GM12801 (cell line): ENCODE data around the gene SNX25.

Source experiments
- TF ChIP-seq, protein P1 (sequence below): IDR thresholded peaks from one replicate; pipeline ENCODE4 v1.5.1; 2011; ENCODE audit warnings: control low read depth; ENCODE audit not compliant: insufficient read length; ENCODE audit errors: extremely low read depth

Gene SNX25

DNA sequence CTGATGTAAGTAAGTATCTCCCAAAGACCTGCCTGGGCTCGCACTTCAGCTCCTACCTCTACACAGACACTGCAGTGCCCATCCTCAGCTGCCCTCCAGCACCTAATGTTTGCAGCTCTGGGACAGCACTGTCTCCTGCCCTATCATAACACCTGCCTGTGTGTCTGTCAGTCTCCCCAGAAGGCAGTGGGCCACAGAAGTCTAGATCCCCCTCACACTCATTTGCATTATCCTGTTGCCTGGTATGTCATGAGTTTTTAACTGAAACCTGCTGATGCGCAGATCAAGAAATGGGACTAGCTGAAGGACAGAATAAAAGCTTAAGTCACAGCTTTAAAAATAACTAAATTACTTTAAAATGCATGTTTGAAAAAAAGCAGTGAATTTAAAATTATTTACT is 143.3 kb downstream of the SNX25 start:
- TF ChIP-seq, protein P1, sequence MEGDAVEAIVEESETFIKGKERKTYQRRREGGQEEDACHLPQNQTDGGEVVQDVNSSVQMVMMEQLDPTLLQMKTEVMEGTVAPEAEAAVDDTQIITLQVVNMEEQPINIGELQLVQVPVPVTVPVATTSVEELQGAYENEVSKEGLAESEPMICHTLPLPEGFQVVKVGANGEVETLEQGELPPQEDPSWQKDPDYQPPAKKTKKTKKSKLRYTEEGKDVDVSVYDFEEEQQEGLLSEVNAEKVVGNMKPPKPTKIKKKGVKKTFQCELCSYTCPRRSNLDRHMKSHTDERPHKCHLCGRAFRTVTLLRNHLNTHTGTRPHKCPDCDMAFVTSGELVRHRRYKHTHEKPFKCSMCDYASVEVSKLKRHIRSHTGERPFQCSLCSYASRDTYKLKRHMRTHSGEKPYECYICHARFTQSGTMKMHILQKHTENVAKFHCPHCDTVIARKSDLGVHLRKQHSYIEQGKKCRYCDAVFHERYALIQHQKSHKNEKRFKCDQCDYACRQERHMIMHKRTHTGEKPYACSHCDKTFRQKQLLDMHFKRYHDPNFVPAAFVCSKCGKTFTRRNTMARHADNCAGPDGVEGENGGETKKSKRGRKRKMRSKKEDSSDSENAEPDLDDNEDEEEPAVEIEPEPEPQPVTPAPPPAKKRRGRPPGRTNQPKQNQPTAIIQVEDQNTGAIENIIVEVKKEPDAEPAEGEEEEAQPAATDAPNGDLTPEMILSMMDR, result no peak

DNA sequence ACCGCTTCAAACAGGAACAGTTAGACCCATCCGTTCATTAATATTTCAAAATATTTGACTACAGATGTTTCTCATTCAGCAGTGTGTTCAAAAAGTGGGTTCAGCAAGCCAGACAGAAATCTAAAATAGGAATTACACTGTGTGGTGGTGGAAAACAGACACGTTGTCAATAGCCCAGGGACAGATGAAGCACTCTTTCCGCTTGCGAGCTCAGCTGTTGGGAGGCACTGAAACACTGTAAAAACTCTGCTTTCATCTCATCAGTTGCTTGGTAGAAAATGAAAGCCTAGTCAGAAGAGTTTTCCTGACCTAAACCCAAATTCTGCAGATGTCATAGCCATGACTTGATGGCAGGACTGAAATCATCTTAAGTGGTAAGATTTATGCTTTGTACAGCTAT is 147.8 kb downstream of the SNX25 start:
- TF ChIP-seq, protein P1, result no peak

DNA sequence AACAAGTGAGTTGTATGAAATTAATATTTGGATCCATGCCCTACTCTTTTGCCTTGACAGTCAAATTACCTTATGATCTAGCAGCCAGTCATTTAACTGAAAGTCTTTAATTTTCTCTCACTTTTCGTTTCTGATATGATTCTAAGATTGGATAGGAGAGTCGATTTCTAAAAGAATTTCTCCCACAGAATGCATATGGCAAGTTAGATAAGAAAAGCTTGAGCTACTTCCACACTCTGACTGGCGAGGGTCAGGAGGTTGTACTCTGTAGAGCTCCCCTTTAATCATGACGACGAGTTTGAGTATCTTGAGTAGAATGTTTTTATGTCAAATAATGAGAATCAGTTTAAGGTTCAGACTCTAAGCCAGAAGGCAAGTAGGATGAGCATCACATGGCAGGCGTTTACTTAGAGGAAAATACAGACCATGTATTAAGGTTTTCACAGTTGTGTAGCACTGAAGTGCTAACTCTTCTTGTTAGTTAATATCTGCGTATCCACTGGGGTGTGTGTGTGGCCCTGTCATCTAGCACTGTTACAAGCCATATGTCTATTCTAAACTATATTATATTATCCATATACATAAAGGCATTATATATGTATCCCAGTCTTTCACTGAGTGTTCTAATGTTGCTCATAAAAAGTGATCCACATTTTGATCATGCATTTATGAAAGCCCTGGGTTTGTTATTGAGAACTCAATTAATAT is 148.5 kb downstream of the SNX25 start:
- TF ChIP-seq, protein P1, result no peak

DNA sequence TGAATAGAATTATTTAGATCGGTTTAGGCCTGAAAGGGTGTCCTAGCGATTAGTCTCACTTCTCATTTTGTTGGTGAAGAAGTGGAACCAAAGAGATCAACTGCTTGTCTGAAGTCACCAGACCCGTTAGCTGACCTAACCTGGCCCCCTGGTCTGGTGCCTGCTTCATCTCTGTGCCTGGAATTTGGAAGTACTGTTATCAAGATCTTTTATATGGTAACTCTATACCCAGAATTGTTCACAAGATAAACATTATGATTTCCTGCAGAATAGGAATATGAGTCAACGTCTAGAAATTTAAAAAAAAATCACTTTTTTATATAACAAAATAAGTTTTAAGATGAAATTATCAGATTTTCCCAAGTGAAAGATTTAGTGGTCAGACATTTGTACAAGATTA is 149.1 kb downstream of the SNX25 start:
- TF ChIP-seq, protein P1, result no peak

DNA sequence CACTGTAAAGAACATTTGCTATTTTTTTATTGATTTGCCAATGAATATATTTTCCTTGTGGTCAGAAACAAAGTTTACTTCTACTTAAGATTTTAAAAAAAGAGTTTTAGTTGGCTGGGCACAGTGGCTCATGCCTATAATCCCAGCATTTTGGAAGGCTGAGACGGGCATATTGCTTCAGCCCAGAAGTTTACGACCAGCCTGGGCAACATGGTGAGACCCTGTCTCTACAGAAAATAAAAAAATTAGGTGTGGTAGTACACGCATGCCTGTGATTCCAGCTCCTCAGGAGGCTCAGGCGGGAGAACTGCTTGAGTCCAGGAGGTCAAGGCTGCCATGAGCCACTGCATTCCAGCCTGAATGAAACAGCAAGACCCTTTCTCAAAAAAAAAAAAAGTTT is 149.6 kb downstream of the SNX25 start:
- TF ChIP-seq, protein P1, result no peak

DNA sequence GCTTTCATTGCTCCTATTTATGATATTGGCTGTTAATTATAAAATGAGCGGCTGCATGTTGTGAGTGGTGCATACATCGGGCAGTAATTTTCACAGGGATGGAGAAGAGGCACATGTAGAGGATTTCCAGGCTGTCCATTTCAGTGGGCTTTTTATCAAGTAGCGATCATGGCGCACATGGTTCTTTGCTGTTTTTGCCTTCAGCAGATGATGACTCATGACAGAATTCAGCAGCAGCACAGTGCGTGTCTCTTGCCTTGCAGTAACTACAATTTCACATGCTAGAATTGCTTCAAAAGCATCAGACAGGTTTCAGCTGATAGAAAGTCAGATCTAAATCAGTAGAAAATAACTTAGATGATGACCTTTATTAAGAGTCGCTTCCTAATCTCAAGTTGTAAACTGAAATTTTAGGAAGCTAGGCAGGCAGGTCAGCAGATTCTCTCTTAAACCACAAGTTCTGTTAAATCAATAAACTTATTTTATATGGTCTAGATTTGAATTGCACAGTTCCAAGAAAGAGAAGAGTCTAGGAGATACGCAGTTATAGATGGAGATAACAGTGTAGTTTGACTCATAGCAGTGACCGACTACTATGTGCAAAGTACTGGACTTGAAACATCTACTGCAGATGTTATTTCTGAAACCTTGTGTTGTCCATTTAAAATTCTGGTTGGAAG is 150.5 kb downstream of the SNX25 start:
- TF ChIP-seq, protein P1, result no peak

DNA sequence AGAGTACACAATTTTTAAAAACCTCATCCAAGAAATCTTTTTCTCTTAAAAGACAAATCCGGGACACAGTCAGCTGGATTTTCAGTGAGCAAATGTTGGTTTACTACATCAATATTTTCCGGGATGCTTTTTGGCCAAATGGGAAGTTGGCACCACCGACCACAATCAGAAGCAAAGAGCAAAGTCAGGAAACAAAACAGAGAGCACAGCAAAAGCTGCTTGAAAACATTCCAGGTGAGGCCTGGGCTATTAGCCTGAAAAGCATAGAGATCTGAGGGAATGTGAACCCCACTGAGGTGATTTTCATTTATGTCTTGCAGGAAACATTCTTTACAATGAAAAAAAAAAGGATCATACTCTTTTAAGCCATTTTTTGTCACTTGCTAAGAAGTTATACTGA is 152.5 kb downstream of the SNX25 start:
- TF ChIP-seq, protein P1, result no peak
